HepG2 (cell line): ENCODE data around the gene CHRM5. TPM values are rescaled to one million over a fixed set of nuclear protein-coding genes. Genes with fewer than 3 reads are reported as not detected.

Source experiments
- GZF1 ChIP-seq: sonication (generic); formaldehyde crosslinking; IDR thresholded peaks from 2 replicates; pipeline ENCODE4 v1.5.1; 2020; ENCODE audit warnings: mild to moderate bottlenecking, missing genetic modification reagents
- SMAD3 ChIP-seq: sonication (generic); formaldehyde crosslinking; IDR thresholded peaks from 2 replicates; pipeline ENCODE4 v1.4.0; 2020; ENCODE audit warnings: missing genetic modification reagents
- SNAPC2 ChIP-seq: sonication (generic); formaldehyde crosslinking; IDR thresholded peaks from 2 replicates; pipeline ENCODE4 v1.8.1; 2022; ENCODE audit warnings: mild to moderate bottlenecking, missing genetic modification reagents
- STAT6 ChIP-seq: sonication (generic); formaldehyde crosslinking; IDR thresholded peaks from 2 replicates; pipeline ENCODE4 v1.4.0; 2020; ENCODE audit warnings: missing genetic modification reagents, mild to moderate bottlenecking, borderline replicate concordance
- THAP7 ChIP-seq: sonication (generic); formaldehyde crosslinking; IDR thresholded peaks from 2 replicates; pipeline ENCODE4 v1.8.1; 2023; ENCODE audit warnings: mild to moderate bottlenecking, missing genetic modification reagents
- ZBTB10 ChIP-seq: sonication (generic); formaldehyde crosslinking; IDR thresholded peaks from 2 replicates; pipeline ENCODE4 v1.4.0; 2020; ENCODE audit warnings: missing genetic modification reagents, borderline replicate concordance
- ZBTB40 ChIP-seq, 2 experiments: fragments of 450-650 bp in 1 of 2; sonication (generic) in 1 of 2; formaldehyde crosslinking in 1 of 2; IDR thresholded peaks; 2 replicates each; pipeline versions ENCODE4 v1.6.1 to v1.8.0; 2016 to 2022; ENCODE audit warnings: antibody characterized with exemption in 1 of 2, mild to moderate bottlenecking in 1 of 2, missing genetic modification reagents in 1 of 2
- ZMYM2 ChIP-seq: sonication (generic); formaldehyde crosslinking; IDR thresholded peaks from 2 replicates; pipeline ENCODE4 v1.8.0; 2022; ENCODE audit warnings: mild to moderate bottlenecking, missing genetic modification reagents
- ZNF430 ChIP-seq: sonication (generic); formaldehyde crosslinking; IDR thresholded peaks from 2 replicates; pipeline ENCODE4 v1.9.0; 2021; ENCODE audit warnings: mild to moderate bottlenecking, missing genetic modification reagents
- ZNF557 ChIP-seq: sonication (generic); formaldehyde crosslinking; IDR thresholded peaks from 2 replicates; pipeline ENCODE4 v1.4.0; 2020; ENCODE audit warnings: missing genetic modification reagents
- ZNF782 ChIP-seq: sonication (generic); formaldehyde crosslinking; IDR thresholded peaks from 2 replicates; pipeline ENCODE4 v1.4.0; 2020; ENCODE audit warnings: missing genetic modification reagents, mild to moderate bottlenecking, borderline replicate concordance
- ZNF790 ChIP-seq: sonication (generic); formaldehyde crosslinking; IDR thresholded peaks from 2 replicates; pipeline ENCODE4 v1.8.0; 2022; ENCODE audit warnings: missing genetic modification reagents, mild to moderate bottlenecking, borderline replicate concordance
- polyA plus RNA-seq, 8 experiments: library from polyadenylated mRNA; depleted of rRNA in 3 of 8; stranded (reverse) in 7 of 8; unstranded in 1 of 8; fragments of >200 nt; fragmentation: Illumina TruSeq in 4 of 8; extraction: Trizol in 4 of 8; gene quantifications; 2 replicates each; pipeline versions ENCODE4 v1.2.1 to v1.2.3, GENCODE V29; 2011 to 2016; ENCODE audit warnings: low read depth in 4 of 8, missing spikeins in 1 of 8, mixed read lengths in 1 of 8; ENCODE audit not compliant: insufficient read depth in 1 of 8
- total RNA-seq, 5 experiments: library from RNA; depleted of rRNA; stranded (reverse); fragments of >200 nt; fragmentation: Illumina TruSeq; extraction: Trizol; gene quantifications; 2 replicates each; pipeline ENCODE4 v1.2.3, GENCODE V29; 2016; ENCODE audit warnings: low read depth in 1 of 5

CHRM5 gene
- total and polyA plus RNA-seq, 2 of the 13 experiments (the other 11 are each of a cell fraction or from before 2014, with no cell fraction given) = not detected

- TF ChIP-seq ZNF790 (CRISPR knock-in tag) (peak; percentile 88), ZBTB40 (IDR thresholded peaks at IDR 0.05) (peak; percentile 23; the same call in 1 of the 2 replicates), ZBTB40 (CRISPR knock-in tag; IDR thresholded peaks at IDR 0.05) (peak; percentile 58; the same call in 1 of the 2 replicates), ZNF782 (CRISPR knock-in tag) (no peak; the same call in 1 of the 2 replicates), ZMYM2 (CRISPR knock-in tag) (no peak), ZBTB10 (no peak), SNAPC2 (peak; percentile 53; the same call in 1 of the 2 replicates), ZNF557 (CRISPR knock-in tag) (no peak), ZNF430 (CRISPR knock-in tag) (peak; percentile 45; the same call in 1 of the 2 replicates), GZF1 (no peak), STAT6 (CRISPR knock-in tag) (peak; percentile 96), THAP7 (CRISPR knock-in tag) (no peak), SMAD3 (CRISPR knock-in tag) (0 out of 2 replicates have a peak, but pooled peaks have one; percentile 46)
These were observed 133.3 kb downstream of the CHRM5 start, which contains the start of the genes EMC7 and PGBD4 (continued) for GRCh38 chr15:34101366-34102174.
